GM21381 (cell line): Measurements from ENCODE around the gene G0S2.

Source experiments
- ATAC-seq: cut with Tn5 transposase; IDR thresholded peaks from one replicate; pipeline ENCODE4 v1.9.1; 2021; ENCODE audit warnings: mild to moderate bottlenecking, moderate library complexity; ENCODE audit not compliant: unreplicated experiment

The G0S2 gene

GRCh38 chr1:209648346-209648745 lies 26.9 kb upstream of the G0S2 start:
- ATAC-seq, result no peak

DNA sequence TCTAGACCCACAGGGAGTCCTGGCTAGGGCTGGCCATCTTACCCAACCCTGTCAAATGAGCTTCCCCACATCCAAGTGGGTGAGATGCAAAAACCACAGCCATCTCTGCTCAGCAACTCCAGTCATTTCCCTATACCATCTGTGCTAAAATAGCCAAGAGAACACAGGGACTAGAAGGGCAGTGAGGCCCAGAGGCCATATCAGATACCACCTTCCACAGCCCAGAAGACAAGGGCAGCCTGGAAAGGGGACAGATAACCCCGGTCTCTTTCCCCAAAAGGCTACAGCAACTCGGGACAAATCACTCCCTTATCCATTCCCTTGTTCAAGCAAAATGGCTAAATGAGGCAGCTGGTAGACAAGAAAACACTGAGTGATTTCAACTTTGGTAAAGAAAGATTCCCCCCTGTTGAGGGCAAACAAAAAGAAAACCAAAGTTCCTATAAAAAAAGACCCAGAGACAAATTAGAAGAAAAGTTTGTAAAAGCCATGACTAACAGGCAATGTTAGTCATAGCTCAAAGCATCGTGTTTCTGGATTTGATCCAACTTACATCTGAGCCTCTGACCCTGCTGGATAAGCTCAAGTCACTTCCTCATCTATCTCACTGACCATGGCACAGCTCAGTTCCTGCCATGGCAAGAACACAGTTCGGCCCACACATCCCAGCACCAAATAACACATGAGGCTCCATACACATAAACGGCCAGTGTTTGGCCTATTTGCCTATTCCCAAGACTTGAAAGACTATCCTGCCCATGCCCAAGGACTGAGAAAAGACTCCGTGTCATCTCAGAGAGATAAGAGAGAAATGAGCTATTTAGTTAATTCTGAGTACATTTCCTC lies 26.1 kb upstream of the G0S2 start:
- ATAC-seq, result no peak

DNA sequence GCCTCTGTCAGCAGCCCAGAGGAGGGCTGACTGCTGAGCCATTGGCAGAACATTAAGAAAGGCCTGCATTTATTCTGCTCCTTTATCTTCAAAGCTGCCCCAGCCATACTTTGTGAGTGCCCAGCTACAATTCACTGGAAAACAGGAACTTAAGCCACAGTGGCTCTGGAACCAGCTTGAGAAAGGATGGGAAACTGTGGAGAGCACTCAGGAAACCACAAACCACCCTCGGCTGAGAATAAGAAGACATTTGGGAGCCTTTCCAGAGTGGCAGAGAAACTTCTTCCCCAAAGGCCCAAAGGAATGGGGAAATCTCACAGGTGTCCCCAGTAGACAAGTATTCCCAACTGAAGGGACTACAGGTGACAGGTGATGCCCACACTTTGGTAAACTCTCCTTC lies 24.8 kb upstream of the G0S2 start:
- ATAC-seq, result no peak

GRCh38 chr1:209651138-209651587 lies 24.0 kb upstream of the G0S2 start:
- peak; percentile 46 for ATAC-seq

GRCh38 chr1:209652121-209652735 lies 23.0 kb upstream of the G0S2 start, which contains the start of gene LAMB3:
LAMB3 (minus strand) TSS chr1:209652425; CDS start chr1:209650944, 1,481 bp downstream.
- ATAC-seq, result no peak

DNA sequence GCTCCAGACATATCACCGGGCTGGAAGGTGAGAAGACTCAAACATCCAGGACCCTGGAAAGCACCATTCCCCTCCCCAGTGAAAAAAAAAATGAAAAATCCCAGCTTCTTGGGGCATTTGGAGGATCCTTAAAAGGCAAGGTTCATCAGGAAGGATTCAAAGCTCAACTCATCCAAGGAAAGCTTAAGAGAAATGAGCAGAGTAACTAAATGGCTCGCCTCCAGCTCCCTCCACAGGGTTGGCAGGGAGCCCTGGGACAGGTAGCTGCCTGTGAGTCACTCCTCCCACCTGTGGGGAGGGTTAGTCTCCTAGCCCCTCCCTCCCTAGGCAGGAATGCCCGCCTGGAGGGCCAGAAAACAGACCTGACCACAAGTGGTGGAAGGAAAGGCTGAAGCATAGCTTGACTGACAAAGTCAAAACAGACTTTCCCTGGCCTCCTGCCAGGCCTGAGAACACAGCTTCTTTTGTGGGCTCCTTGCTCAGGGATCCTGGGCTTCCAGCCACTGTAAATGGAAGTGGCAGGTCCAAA lies 22.3 kb upstream of the G0S2 start:
- ATAC-seq, result peak; percentile 49

GRCh38 chr1:209653915-209654351 lies 21.3 kb upstream of the G0S2 start:
- peak; percentile 48 for ATAC-seq

- ATAC-seq, result no peak
Observed at GRCh38 chr1:209655411-209656231, 19.6 kb upstream of the G0S2 start.

DNA sequence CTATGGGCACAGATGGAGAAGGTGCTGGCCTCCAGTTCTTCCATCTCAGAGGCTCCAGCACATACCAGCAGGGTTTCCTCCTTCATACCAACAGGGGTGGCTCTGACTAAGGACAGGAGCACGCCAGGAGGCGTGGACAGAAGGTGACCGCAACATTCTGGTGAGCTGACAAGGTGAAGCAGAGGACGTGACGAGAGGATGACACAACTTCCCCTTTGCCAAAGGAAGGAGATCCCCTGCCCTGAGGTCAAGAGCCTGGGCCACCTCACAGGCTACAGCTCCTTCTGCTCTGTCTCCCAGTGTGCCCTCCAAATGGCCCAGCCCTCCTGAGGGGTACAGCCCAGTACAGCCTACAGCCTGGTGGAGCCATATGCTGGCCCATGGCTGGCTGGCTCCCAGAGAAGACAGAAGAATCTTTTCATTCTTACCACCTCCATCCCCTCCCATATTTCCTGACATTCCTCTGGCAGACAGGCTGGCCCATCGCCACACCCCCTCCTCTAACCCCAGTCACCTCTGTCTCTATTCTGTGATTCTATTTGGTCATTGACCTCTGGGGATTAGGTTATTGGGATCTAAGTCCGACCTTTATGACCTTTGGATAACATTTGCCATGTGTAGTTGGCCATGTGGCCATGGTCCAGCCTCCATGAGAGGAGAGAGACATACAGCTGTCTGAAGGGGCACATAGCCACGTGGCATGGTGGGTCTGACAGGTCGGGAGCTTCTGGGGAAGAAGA lies 17.9 kb upstream of the G0S2 start:
- no peak for ATAC-seq

DNA sequence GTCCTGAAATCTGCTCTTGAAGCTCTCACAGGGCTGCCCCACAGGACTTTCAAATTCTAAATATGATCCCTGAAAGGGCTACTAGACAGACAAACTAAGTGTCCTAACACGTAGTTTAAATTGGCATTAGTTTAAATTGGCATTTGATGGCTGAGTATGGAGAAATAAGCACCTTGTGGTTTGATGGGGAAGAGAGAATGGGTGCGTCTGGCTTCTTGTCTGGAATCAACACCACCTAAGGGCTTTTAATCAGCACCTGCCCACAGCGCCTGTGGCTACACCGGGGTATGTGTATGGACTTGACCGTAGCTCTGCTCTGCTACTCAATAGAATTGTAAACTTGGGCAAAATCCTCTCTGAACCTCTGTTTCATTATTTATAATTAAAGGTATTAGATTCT lies 17.3 kb upstream of the G0S2 start:
- ATAC-seq, result no peak

- peak; percentile 68 for ATAC-seq
Observed at GRCh38 chr1:209659909-209660308, 15.3 kb upstream of the G0S2 start.

GRCh38 chr1:209661071-209661470 lies 14.1 kb upstream of the G0S2 start:
- no peak for ATAC-seq

DNA sequence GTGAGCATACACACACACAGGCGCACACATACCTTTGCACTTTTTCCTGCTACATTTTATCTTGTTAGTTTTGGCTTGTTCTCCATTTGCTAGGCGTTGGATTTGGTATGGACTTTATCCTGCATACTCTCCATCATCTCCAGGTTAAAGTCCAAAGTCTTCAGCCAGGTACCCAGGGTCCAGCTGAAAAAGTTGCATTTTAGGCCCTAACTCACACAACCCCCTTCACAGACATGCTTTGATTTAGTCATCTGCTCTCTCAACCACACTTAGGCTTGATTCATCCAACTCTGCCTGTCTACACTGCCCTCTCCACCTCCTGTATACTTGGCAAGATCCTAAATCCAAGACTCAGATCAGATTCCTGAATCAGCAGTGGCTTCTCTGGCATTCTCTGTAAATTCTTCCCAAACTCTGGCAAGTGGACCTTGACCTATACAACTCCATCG lies 12.3 kb upstream of the G0S2 start:
- no peak for ATAC-seq

DNA sequence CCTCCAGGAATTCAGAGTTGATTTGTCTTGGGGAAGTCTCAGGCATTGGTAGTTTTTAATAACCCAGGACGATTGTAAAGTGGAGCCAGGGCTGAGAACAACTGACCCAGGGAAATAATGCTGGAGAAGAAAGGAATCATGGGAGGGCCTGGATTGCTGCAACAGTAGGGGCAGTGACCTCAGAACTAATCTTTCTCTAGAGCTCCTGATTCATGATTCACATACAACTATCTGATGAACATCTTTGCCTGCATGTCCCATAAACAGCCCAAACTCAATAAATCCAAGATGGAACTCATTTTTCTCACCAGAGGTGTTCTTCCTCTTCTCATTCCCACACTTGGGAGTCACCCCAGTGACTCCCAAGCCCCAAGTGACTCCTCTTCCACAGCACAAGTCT lies 8.1 kb upstream of the G0S2 start:
- no peak for ATAC-seq

DNA sequence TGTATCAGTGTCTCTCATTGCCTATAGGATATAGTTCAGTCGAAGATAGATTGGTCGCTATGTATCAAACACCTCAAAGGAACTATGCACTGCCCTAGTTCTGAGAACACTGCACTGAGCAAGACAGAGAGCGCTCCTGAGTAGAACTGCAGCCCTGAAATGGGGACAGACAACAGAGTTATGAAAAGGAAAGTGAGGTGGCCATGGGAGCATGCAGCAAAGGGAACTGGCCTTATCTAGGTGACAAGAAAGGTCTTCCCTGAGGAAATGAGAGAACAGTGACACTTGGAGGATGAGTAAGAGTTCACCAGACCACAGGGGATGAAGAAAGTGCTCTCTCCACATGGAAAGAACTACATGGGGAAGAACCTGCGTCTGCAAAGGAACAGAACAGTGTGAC lies 7.5 kb upstream of the G0S2 start:
- no peak for ATAC-seq

DNA sequence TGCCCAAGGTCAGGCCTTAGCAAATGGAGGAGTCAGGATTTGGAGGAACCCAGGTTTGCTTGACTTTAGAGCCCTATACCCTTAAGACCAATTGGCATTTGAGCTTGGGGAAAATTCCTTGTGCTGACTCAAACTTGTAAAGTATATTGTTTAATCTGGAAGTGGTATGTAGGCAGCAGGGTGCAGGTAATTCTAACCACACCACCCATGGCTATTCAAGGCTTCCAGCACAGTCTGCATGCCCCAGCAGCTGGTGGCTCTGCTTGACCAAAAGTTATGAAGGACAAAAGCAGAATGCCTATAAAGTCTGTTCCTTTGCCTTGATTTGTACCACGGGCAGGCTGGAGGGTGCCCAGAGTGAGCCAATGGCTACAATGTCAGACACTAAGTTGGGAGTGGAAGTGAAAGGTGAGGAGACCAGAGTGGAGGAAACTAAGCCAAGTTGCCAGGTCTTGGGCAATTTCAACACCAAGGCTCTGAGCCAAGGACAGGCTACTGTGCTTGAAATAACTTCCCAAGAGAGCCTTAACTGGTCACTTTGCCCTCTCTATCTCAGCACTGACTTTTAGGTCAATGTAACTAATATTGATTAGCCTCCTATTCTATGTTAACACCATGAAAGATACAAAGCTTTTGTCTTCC lies 4.7 kb upstream of the G0S2 start:
- ATAC-seq, result no peak

DNA sequence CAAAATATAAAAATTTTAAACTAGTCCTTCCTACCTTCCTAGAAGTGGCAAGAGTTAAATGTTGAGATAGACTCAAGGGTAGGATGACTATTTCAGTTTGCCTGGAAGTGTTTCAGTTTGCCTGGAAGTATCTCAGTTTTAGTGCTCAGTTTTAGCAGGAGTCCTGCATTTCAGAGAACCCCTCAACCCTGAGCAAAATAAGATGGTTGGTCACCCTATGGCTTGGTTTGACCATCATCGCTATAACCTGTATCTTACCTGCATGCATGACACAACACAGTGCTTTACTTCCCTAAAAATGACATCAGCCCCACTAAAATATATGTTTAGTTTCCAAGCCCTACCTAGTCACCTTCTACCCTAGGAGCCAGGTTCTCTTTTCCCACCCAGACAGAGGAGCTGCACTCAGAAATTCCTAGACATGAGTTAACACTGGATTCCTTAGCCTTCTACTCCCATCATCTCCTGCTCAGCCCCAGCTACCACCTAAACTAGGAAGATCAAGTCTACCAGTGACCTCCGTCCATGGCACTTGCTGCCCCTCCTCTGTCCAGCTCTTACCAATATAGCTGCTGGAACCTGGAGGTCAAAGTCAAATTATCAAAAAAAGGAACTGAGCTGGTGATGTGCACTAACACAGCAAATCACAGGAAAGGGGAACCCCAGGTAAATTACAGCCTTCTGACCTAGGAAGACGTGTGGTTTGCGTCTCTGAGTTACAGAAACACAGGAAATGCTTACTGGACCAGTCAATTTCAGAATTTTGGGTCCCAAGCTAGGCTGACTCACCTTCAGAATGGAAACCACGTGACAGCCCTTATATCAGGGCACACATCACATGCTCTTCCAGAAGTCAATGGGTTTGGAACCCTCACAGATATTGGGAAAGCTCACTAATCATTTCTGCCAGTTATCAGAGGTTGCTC lies 2.2 kb upstream of the G0S2 start:
- peak; percentile 90 for ATAC-seq

DNA sequence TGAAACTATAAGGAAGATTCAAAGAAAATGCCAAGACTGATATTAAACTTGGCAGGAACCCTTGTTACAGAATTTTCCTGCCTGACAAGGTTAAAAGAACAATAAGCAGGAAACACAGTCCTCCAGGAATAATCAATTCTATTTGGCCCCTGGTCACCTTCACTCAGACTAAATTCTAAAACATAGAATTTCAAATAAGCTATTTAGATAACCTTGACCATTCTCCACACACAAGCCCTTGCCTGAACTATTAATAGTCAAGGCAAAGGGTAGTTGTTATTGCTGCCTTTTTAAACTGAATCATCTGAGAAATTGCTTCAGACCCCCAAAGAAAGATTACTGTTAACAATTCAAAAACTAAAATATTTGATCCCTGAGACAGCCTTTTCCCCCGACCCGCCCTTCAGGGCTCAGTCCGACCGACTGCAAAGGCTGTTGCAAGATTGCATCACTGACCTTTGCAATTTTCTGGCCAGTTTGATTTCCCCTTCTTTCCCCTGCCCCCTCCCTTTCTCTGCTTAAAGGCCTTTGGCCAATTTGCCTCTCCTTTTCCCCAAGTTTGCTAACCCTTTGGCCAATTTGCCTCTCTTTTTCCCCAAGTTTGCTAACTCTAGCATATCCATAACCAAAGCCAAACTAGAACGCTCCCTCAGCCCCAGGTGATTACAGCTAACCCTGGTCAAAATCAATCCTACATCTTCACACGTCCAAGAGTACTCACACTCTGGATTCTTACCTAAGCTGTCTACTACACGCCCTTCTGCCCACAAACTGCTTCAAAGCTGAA lies 1.4 kb upstream of the G0S2 start:
- ATAC-seq, result no peak
